ENCODE measurements around the gene ABHD16A.

GRCh38 chr6:31642798-31643570 is 60.1 kb downstream of the ABHD16A start:
- TF ChIP-seq CTCF (IDR thresholded peaks at IDR 0.05 in 8 of 11, conservative IDR thresholded peaks at IDR 0.05 in 3 of 11) (no peak), POLR2A (IDR thresholded peaks at IDR 0.05) (no peak)
